Myocyte (in vitro differentiated cells): ENCODE data around the gene NUDT16. TPM values are rescaled to one million over a fixed set of nuclear protein-coding genes. Genes with fewer than 3 reads are reported as not detected.

Source experiments
- DNase-seq: peaks from one replicate; pipeline ENCODE4 v3.0.0-alpha.2; 2012; ENCODE audit warnings: low read depth
- total RNA-seq: library from RNA; depleted of rRNA; stranded (reverse); fragments of >200 nt; gene quantifications from 2 replicates; pipeline ENCODE4 v1.2.3, GENCODE V29; 2014

NUDT16 gene
- total RNA-seq, 1 donor from 2014 or later = 16.3 TPM

GRCh38 chr3:131435000-131435399 lies 53.4 kb downstream of the NUDT16 start:
- DNase-seq = no peak

Other genes starting within 250 kb of the NUDT16 start
- 130 and 135 TPM in 2 replicates for gene MRPL3, start 121.2 kb downstream of the NUDT16 start, total RNA-seq